Omental fat pad (tissue), 4 donors: ENCODE data around the gene ARAP2. TPM values are rescaled to one million over a fixed set of nuclear protein-coding genes. Genes with fewer than 3 reads are reported as not detected.

Experiments used
- ATAC-seq: fragments of 150-250 bp; one replicate; pipeline ENCODE4 v1.9.1; 2016; ENCODE audit warnings: mild to moderate bottlenecking, moderate library complexity; ENCODE audit not compliant: low FRiP score
- DNase-seq: peaks from one replicate; pipeline ENCODE4 v3.0.0-alpha.2; 2019; ENCODE audit warnings: low spot score
- CTCF ChIP-seq, 3 donors: fragments of 450-650 bp; IDR thresholded peaks; one replicate each; pipeline ENCODE4 v1.5.1; 2016 to 2017; ENCODE audit warnings: antibody characterized with exemption in 3 of 3, mild to moderate bottlenecking in 3 of 3, moderate library complexity in 2 of 3
- total RNA-seq, 4 donors: library from RNA; depleted of rRNA; stranded (reverse); fragments of >200 nt; gene quantifications; one replicate each; pipeline ENCODE4 v1.1.0, GENCODE V29; 2016

ARAP2 gene
- total RNA-seq, 4 donors from 2014 or later = 21.6 to 138 (median 72.3) TPM

- no peak for ATAC-seq
- DNase-seq = no peak
- TF ChIP-seq CTCF (IDR thresholded peaks at IDR 0.05) = no peak
Measured at GRCh38 chr4:36053930-36054329, 190.4 kb downstream of the ARAP2 start.

DNA sequence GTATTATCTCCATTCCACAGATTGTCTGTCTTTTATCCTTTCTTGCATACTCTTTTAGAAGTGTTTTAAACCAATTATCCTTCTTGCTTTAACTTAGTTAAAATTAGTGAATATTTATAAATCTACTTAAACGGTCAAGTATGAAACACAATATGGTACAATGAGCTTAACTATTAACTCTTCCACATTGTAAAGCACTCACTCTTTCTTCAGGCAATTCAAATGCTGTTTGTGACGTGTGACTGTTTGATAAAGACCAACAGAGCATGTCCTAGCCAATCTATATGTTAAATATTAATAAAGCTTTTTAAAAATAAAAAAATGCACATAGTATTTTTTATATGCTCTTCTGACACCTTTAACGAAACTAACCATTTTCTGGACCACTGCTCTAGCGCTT, 192.7 kb downstream of the ARAP2 start:
- ATAC-seq = no peak
- no peak for TF ChIP-seq CTCF (IDR thresholded peaks at IDR 0.05)
- no peak for DNase-seq

GRCh38 chr4:36046026-36046425, 198.3 kb downstream of the ARAP2 start:
- DNase-seq (no peak), ATAC-seq (no peak)
- TF ChIP-seq CTCF (IDR thresholded peaks at IDR 0.05) = no peak

DNA sequence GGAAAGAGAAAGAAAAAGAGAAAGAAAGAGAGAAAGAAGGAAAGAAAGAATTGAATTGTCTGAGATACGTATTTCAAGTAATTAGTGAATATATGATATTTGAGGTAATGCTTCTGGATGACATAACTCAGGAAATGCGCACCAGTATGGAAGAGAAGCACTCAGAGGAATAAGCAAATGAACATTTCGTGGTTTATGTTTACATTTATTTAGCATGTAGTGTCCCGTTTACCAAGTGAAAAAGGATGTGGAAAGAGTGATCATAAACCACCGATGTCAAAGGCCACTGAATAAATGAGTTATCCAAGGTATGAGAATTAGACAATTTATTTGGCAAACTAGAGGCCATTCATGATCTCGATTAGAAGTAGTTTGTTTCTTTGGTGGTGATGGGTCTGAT, 200.4 kb downstream of the ARAP2 start:
- no peak for TF ChIP-seq CTCF (IDR thresholded peaks at IDR 0.05)
- DNase-seq (no peak), ATAC-seq (no peak)

- ATAC-seq = no peak
- no peak for TF ChIP-seq CTCF (IDR thresholded peaks at IDR 0.05)
- no peak for DNase-seq
Measured at GRCh38 chr4:36043241-36043640, 201.1 kb downstream of the ARAP2 start.

DNA sequence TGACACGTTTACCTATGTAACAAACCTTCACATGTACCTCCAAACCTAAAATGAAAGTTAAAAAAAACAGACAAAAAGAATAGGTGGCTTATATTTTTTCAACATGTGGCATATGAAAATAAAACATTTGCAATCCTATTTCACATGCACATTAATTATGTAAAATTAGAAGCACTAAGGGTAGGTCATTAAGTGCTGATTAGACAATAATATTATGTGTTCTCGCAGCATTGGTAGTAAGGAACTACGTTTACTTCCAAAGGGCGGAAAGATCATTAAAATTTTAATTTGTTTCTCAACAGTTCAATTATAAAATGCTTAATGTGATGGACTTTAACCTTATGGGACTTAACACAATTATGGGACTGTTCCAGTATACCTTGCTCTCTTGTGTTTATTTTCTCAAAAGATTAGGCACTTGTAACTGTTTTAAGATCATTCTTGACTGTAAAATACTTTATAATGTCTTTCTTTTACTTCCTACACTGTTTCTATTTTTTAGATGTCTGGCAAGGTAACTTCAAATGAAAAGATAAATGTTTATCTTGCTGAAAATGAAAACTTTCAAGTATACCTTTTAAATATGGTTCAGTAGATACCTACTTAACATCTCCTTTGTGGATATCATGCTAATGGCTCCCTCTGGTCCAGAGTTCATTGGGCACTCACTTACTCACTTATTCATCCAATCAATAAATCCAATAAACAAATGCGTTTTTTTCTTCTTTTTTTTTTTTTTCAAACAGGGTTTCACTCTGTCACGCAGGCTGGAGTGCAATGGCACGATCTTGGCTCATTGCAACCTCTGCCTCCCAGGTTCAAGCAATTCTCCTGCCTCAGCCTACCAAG, 202.0 kb downstream of the ARAP2 start:
- DNase-seq = no peak
- ATAC-seq = no peak
- TF ChIP-seq CTCF (IDR thresholded peaks at IDR 0.05) = no peak

- TF ChIP-seq CTCF (IDR thresholded peaks at IDR 0.05) = no peak
- ATAC-seq (no peak), DNase-seq (no peak)
Measured at GRCh38 chr4:36041340-36041739, 203.0 kb downstream of the ARAP2 start.
